HepG2 (cell line): ENCODE measurements around the gene KSR1. TPM values are rescaled to one million over a fixed set of nuclear protein-coding genes. Genes with fewer than 3 reads are reported as not detected.

ENCODE experiments used
- ATAC-seq: fragments of 200-7000 bp; cut with Tn5 transposase; 3 replicates; pipeline ENCODE4 v1.9.1; 2020; ENCODE audit warnings: mild to moderate bottlenecking, moderate library complexity
- BruUV-seq: library from RNA; stranded (reverse); fragments of 400-500 nt; replicated peaks from 2 replicates; lab custom pipeline; 2021; lab: Mats Ljungman, UMichigan
- CTCF ChIA-PET: fragments of 300-600 bp; formaldehyde crosslinking; extraction: SDS; loops from one replicate; lab custom pipeline; 2021; ENCODE audit warnings: low total read pairs, inconsistent platforms, low intra/inter-chr PET ratio; lab: Yijun Ruan, JAX
- POLR2A ChIA-PET: fragments of 350-600 bp; sonication (Branson Sonifier 250); formaldehyde crosslinking; loops from one replicate; lab custom pipeline; 2020; ENCODE audit warnings: antibody characterized with exemption, inconsistent platforms; lab: Yijun Ruan, JAX
- DNase-seq: peaks from one replicate; pipeline ENCODE4 v3.0.0-alpha.2; 2015; ENCODE audit warnings: low spot score
- FAIRE-seq: peaks from 3 replicates; lab custom pipeline; 2011; peaks lifted over from hg19 to GRCh38; lab: Jason Lieb, UNC
- H2AFZ ChIP-seq: one replicate; pipeline ENCODE4 v1.6.1; 2011; ENCODE audit warnings: low read length, inconsistent platforms
- H3K27ac ChIP-seq: fragments of 300-600 bp; 3 replicates; pipeline ENCODE4 v1.8.0; 2011; ENCODE audit warnings: mixed run types, mild to moderate bottlenecking, mixed read lengths, low read length, inconsistent platforms; ENCODE audit not compliant: insufficient read depth; ENCODE audit errors: extremely low read length
- H3K27me3 ChIP-seq, 2 experiments: fragments of 200-600 bp in 1 of 2; 2 replicates in 1 of 2; 3 replicates in 1 of 2; pipeline versions ENCODE4 v1.6.0 to v1.8.0; 2011; ENCODE audit warnings: low read length in 2 of 2, mild to moderate bottlenecking in 2 of 2, moderate library complexity in 2 of 2, inconsistent platforms in 1 of 2; ENCODE audit not compliant: insufficient read depth in 2 of 2, control insufficient read depth in 1 of 2
- H3K36me3 ChIP-seq, 2 experiments: fragments of 200-600 bp in 1 of 2; replicated peaks in 1 of 2; 2 replicates in 1 of 2; 3 replicates in 1 of 2; pipeline versions ENCODE4 v1.5.1 to v1.8.0; 2011; ENCODE audit warnings: low read length in 2 of 2, inconsistent platforms in 1 of 2; ENCODE audit not compliant: insufficient read depth in 2 of 2, control insufficient read depth in 1 of 2
- H3K4me1 ChIP-seq: 2 replicates; pipeline ENCODE4 v1.5.1; 2012; ENCODE audit warnings: low read length, inconsistent platforms; ENCODE audit not compliant: insufficient read depth
- H3K4me2 ChIP-seq: 2 replicates; pipeline ENCODE4 v1.6.0; 2011; ENCODE audit warnings: low read depth, low read length, inconsistent platforms
- H3K4me3 ChIP-seq, 3 experiments: fragments of 200-600 bp in 1 of 3; sonication (generic), shearing (Covaris generic) in 1 of 3; replicated peaks in 1 of 3; 2 replicates each; pipeline ENCODE4 v1.5.1; 2011 to 2016; ENCODE audit warnings: low read length in 3 of 3, inconsistent platforms in 2 of 3, low read depth in 2 of 3, mild to moderate bottlenecking in 2 of 3, control low read depth in 1 of 3, mixed read lengths in 1 of 3; ENCODE audit not compliant: insufficient read depth in 1 of 3
- H3K79me2 ChIP-seq: one replicate; pipeline ENCODE4 v1.6.1; 2011; ENCODE audit warnings: low read length, inconsistent platforms; ENCODE audit not compliant: insufficient read depth
- H3K9ac ChIP-seq: 2 replicates; pipeline ENCODE4 v1.6.0; 2011; ENCODE audit warnings: mild to moderate bottlenecking, low read depth, low read length, inconsistent platforms; ENCODE audit not compliant: insufficient read depth
- H3K9me3 ChIP-seq: 2 replicates; pipeline ENCODE4 v1.5.1; 2012; ENCODE audit warnings: mild to moderate bottlenecking, low read length
- H4K20me1 ChIP-seq: 2 replicates; pipeline ENCODE4 v1.6.0; 2011; ENCODE audit warnings: inconsistent platforms, mild to moderate bottlenecking, low read length, moderate library complexity; ENCODE audit not compliant: insufficient read depth
- FOSL2 ChIP-seq: sonication (generic); formaldehyde crosslinking; IDR thresholded peaks from 2 replicates; pipeline ENCODE4 v1.4.0; 2020; ENCODE audit warnings: missing genetic modification reagents
- HINFP ChIP-seq: sonication (generic); formaldehyde crosslinking; IDR thresholded peaks from 2 replicates; pipeline ENCODE4 v1.4.0; 2020; ENCODE audit warnings: low read depth, mild to moderate bottlenecking, missing genetic modification reagents
- KAT2B ChIP-seq: fragments of 150-350 bp; IDR thresholded peaks from 2 replicates; pipeline ENCODE4 v1.6.1; 2014; ENCODE audit warnings: low read depth, low read length, borderline replicate concordance
- MAFF ChIP-seq: IDR thresholded peaks from 2 replicates; pipeline ENCODE4 v1.6.1; 2011; ENCODE audit warnings: low read depth, low read length, improper control_type of control experiment
- MAFG ChIP-seq: sonication (generic); formaldehyde crosslinking; IDR thresholded peaks from 2 replicates; pipeline ENCODE4 v1.5.1; 2020; ENCODE audit warnings: mild to moderate bottlenecking, missing genetic modification reagents
- MAFK ChIP-seq, 2 experiments: IDR thresholded peaks in 1 of 2; conservative IDR thresholded peaks in 1 of 2; 2 replicates each; pipeline ENCODE4 v1.6.1; 2011; ENCODE audit warnings: improper control_type of control experiment in 2 of 2, low read length in 2 of 2
- NFE2L2 ChIP-seq: fragments of 150-350 bp; IDR thresholded peaks from 2 replicates; pipeline ENCODE4 v1.6.1; 2014; ENCODE audit warnings: low read length
- PHF21A ChIP-seq: sonication (generic); formaldehyde crosslinking; IDR thresholded peaks from 2 replicates; pipeline ENCODE4 v1.5.0; 2020; ENCODE audit warnings: mild to moderate bottlenecking, missing genetic modification reagents
- SAP130 ChIP-seq: IDR thresholded peaks from 2 replicates; pipeline ENCODE4 v1.6.1; 2016; ENCODE audit warnings: low read depth
- SRSF9 ChIP-seq: fragments of 200-400 bp; formaldehyde crosslinking; IDR thresholded peaks from 2 replicates; pipeline ENCODE4 v1.6.1; 2018; ENCODE audit warnings: borderline replicate concordance, mild to moderate bottlenecking, low read depth, low read length; ENCODE audit not compliant: insufficient read depth, poor library complexity, severe bottlenecking
- TBL1XR1 ChIP-seq: fragments of 150-350 bp; IDR thresholded peaks from 2 replicates; pipeline ENCODE4 v1.6.1; 2014; ENCODE audit warnings: borderline replicate concordance, low read length; ENCODE audit not compliant: partially characterized antibody
- ZBTB2 ChIP-seq: sonication (generic); formaldehyde crosslinking; IDR thresholded peaks from 2 replicates; pipeline ENCODE4 v1.8.0; 2022; ENCODE audit warnings: low read depth, missing genetic modification reagents
- ZFX ChIP-seq: sonication (generic); formaldehyde crosslinking; IDR thresholded peaks from 2 replicates; pipeline ENCODE4 v1.4.0; 2020; ENCODE audit warnings: mild to moderate bottlenecking, low read depth, missing genetic modification reagents, moderate library complexity
- ZNF687 ChIP-seq: sonication (generic); formaldehyde crosslinking; IDR thresholded peaks from 2 replicates; pipeline ENCODE4 v1.5.1; 2020; ENCODE audit warnings: mild to moderate bottlenecking, missing genetic modification reagents, moderate library complexity
- WGBS: methylation state at CpG from one replicate; pipeline ENCODE4 v1.1.6; 2017; ENCODE audit warnings: low lambda C conversion rate; 5-methylcytosine and 5-hydroxymethylcytosine counted together
- in situ Hi-C: cut with HindIII; loops from 2 replicates; pipeline ENCODE4 v1.10.0; 2017; ENCODE audit warnings: low pct_unique_long_range_greater_than_20kb; ENCODE audit not compliant: extremely low pct_ligation_motif_present
- intact Hi-C: fragments of 100-400 bp; cut with micrococcal nuclease; formaldehyde crosslinking; loops from one replicate; pipeline ENCODE4 v1.10.0; 2022; ENCODE audit not compliant: unreplicated experiment
- polyA plus RNA-seq, 8 experiments: library from polyadenylated mRNA; depleted of rRNA in 3 of 8; stranded (reverse) in 7 of 8; unstranded in 1 of 8; fragments of >200 nt; fragmentation: Illumina TruSeq in 4 of 8; extraction: Trizol in 4 of 8; gene quantifications; 2 replicates each; pipeline versions ENCODE4 v1.2.1 to v1.2.3, GENCODE V29; 2011 to 2016; ENCODE audit warnings: low read depth in 4 of 8, missing spikeins in 1 of 8, mixed read lengths in 1 of 8; ENCODE audit not compliant: insufficient read depth in 1 of 8
- total RNA-seq, 5 experiments: library from RNA; depleted of rRNA; stranded (reverse); fragments of >200 nt; fragmentation: Illumina TruSeq; extraction: Trizol; gene quantifications; 2 replicates each; pipeline ENCODE4 v1.2.3, GENCODE V29; 2016; ENCODE audit warnings: low read depth in 1 of 5

KSR1 gene
- total and polyA plus RNA-seq, 2 of the 13 experiments (the other 11 are each of a cell fraction or from before 2014, with no cell fraction given): 10.1 to 16.6 TPM

- ATAC-seq (peak; percentile 78), FAIRE-seq (no peak), DNase-seq (peak; percentile 12)
- no TSS peak for BruUV-seq
- no peak overlapping the region for H3K27ac ChIP-seq
- peaks cover 17% of the 10 kb centered on the region for H3K4me1 ChIP-seq
- in situ Hi-C loops: no loop called here
- TF ChIP-seq FOSL2 (CRISPR knock-in tag): peak; percentile 70
- 0 out of 2 replicates have a peak, but pooled peaks have one; percentile 7 for TF ChIP-seq ZFX (CRISPR knock-in tag)
- TF ChIP-seq ZBTB2 (CRISPR knock-in tag): no peak
- peak; percentile 83 for TF ChIP-seq MAFF
- peak; percentile 26; the same call in 1 of the 2 replicates for TF ChIP-seq KAT2B
- no peak for TF ChIP-seq TBL1XR1
- no peak for TF ChIP-seq PHF21A (CRISPR knock-in tag)
- peak; percentile 37 for TF ChIP-seq ZNF687 (CRISPR knock-in tag)
- TF ChIP-seq MAFK (conservative IDR thresholded peaks at IDR 0.05 in 1 of 2, IDR thresholded peaks at IDR 0.05 in 1 of 2; ENCODE audit: low read length in 2 of 2): peak; percentile 84 to 95
- TF ChIP-seq SAP130: peak; percentile 43; the same call in 1 of the 2 replicates
- no peak for TF ChIP-seq SRSF9
- no peak for TF ChIP-seq HINFP (CRISPR knock-in tag)
- peak; percentile 73; the same call in 1 of the 2 replicates for TF ChIP-seq NFE2L2
- peak; percentile 97 for TF ChIP-seq MAFG
- no peaks in the 10 kb centered on the region for H4K20me1 ChIP-seq
- POLR2A ChIA-PET: no interaction called here
- peak overlapping the region; percentile 56 for H3K4me2 ChIP-seq
- no peaks in the 10 kb centered on the region for H3K9me3 ChIP-seq
- peak overlapping the region in 1 of 3 experiments; percentile 24; a peak in 1 of 6 replicates for H3K4me3 ChIP-seq
- intact Hi-C loops: no loop called here
- H2AFZ ChIP-seq: no peak overlapping the region
- no peaks in the 10 kb centered on the region for H3K27me3 ChIP-seq
- H3K36me3 ChIP-seq: no peaks in the 10 kb centered on the region
- no peaks in the 10 kb centered on the region for H3K79me2 ChIP-seq
- WGBS: 15% methylated on average over 4 of the region's 14 CpGs
- no peak overlapping the region for H3K9ac ChIP-seq
- CTCF ChIA-PET: no interaction called here
These were observed 177.2 kb downstream of the KSR1 start for GRCh38 chr17:27633312-27634025.
